NCI-H2171 treated with DMSO at 0.1 percent for 48 hours (cell line): ENCODE results near the gene DISP3.

Experiments used
- DNase-seq: peaks from one replicate; lab custom pipeline; 2025; lab: John Stamatoyannopoulos, UW

Gene DISP3

GRCh38 chr1:11487196-11487751, 8.3 kb downstream of the DISP3 start:
- no peak for DNase-seq

DNA sequence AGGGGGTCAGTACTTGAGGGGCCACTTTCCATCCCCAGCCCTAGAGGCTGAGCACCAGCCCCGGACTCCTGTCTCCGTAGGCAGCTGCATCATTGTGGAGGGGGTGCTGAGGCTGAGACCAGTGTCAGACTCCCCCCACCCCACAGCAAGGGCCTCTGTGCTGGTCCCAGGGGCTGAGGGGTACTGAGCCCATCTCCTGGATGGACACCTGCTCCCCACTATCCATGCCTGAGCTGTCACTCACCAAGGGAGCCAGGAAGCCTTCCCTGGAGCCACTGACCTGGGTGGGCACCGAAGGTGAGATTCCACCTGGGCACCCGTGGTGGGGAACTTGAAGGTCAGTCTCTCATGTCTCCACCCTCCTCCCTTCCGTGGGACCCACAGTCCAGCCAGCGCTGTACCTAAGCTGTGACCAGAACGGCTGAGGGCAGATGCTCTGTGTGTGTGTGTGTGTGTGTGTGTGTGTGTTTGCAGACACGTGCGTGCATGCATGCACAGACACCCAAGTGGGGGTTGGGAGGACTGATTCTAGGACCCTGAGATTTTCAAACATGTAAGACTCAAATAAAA, 9.3 kb downstream of the DISP3 start:
- DNase-seq, result no peak

GRCh38 chr1:11488966-11489625, 10.1 kb downstream of the DISP3 start:
- no peak for DNase-seq

DNA sequence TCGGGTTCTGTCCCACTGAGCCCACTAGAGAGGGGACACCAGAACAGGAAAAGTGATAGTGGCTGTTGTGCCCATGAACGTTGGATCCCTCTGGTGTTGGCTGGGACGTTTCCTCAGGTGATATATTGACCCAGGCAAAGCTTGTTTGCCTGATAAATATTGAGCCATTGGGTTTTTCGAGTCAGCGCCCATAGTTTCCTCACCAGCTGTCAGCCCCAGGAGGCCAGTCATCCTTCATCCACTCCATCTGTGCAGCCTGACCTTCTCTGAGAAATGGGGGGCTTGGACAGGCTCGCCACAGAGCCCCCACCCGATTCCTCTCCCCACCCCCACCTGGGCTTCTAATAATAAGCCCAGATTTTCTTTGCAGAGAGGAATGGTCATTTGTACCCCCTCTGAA, 13.3 kb downstream of the DISP3 start:
- no peak for DNase-seq

DNA sequence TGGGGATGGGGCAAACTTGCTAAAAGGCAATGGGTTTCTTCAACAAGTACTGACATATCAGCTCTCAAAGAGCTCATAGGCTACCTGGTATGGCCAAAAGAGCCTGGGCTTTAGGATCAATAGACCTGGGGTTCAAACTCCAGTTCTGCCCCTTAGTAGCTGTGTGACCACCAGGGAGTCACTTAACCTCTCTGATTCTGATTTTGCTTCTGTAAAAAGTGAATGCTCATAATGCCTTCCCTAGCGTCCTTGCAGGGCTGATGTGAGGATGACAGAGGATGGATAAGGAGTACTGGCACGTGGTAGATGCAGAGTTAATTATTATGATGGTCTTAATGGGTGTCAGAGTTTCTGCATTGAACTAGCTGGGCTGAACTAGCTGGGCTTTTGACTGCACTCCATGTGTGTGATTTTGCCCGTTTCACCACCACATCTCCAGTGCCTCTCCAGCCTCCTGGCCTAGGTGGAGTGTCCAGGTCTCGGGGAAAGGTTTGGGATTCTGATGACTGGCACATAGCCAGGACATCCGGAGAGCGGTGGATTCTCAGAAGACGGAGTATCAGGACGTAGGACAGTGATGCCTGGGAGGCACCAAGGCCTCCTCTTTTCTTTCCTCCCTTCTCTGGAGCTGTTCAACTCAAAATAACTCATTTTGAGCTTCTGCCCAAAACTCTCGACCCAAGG, 15.2 kb downstream of the DISP3 start:
- no peak for DNase-seq

- DNase-seq, result no peak
Measured at GRCh38 chr1:11494771-11495170, 15.8 kb downstream of the DISP3 start.

GRCh38 chr1:11495579-11495978, 16.6 kb downstream of the DISP3 start:
- no peak for DNase-seq

DNA sequence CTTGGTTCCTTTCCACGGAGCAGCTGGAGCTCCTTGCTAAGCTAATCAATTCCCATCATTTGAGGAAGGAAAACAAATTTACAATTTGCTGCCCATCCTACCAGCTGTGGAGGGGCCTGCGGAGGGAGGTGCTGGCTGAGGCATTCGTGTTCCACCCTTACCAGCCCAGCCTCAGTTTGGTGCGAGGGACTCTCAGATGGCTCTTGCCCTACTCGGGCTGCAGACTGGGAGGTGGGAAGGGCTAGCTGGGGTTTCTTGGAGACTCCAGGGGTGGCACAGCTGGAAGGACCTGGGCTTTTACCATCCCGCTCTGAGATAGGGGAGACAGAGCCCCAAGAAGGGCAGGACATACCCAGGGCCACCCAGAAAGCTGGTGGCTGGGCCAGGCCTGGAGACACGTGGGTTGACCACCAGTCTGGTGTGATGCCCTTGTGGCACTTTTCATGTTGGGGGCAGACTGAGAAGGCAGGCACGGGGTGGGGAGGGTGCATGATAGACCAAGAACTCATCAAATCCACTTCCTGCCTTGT, 17.7 kb downstream of the DISP3 start:
- DNase-seq, result no peak

- DNase-seq, result no peak
Measured at GRCh38 chr1:11498956-11499594, 20.1 kb downstream of the DISP3 start.

GRCh38 chr1:11499601-11500331, 20.8 kb downstream of the DISP3 start:
- no peak for DNase-seq

DNA sequence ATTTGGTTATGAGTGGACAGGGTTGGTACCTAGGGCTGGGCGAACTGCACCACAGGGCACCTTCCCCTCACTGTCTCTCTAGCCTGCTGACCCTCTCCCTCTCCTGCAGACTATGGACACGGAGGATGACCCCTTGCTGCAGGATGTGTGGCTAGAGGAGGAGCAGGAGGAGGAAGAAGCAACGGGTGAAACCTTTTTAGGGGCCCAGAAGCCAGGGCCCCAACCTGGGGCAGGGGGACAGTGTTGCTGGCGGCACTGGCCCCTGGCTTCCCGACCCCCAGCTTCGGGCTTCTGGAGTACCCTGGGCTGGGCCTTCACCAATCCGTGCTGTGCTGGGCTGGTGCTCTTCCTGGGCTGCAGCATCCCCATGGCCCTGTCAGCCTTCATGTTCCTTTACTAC, 21.9 kb downstream of the DISP3 start:
- no peak for DNase-seq

- DNase-seq, result no peak
Measured at GRCh38 chr1:11501491-11501897, 22.5 kb downstream of the DISP3 start.

DNA sequence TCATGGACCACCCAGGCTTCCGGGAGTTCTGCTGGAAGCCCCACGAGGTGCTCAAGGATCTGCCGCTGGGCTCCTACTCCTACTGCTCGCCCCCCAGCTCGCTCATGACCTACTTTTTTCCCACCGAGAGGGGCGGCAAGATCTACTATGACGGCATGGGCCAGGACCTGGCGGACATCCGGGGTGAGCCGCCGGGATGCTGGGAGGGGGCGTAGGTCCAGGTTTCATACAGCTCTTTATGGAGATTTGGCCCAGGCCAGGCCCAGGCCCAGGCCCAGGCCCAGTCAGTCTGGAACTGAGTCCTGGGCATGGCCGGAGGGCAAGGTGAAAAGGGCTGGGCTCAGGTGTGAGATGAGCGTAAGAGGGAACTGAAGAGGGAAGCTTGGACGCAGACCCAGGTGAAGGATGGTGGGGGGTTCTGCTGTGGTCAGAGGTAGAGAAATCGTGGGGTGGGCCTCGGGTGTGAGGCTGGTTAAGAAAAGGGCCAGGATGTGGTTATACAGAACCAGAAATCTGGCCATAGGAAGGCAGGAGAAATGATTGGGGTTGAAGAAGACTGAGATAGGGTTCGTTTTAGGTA, 23.0 kb downstream of the DISP3 start:
- no peak for DNase-seq

DNA sequence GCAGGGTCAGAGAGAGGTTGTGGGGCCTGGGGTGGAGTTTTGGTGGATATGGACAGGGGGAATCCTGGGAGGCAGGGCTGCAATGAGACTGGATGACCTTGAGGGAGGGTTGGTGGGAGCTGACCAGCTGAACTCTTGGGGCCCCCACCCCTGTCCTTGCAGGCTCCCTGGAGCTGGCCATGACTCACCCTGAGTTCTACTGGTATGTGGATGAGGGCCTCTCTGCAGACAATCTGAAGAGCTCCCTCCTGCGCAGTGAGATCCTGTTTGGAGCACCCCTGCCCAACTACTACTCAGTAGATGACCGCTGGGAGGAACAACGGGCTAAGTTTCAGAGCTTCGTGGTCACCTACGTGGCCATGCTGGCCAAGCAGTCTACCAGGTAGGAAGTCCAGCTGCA, 23.6 kb downstream of the DISP3 start:
- no peak for DNase-seq

DNA sequence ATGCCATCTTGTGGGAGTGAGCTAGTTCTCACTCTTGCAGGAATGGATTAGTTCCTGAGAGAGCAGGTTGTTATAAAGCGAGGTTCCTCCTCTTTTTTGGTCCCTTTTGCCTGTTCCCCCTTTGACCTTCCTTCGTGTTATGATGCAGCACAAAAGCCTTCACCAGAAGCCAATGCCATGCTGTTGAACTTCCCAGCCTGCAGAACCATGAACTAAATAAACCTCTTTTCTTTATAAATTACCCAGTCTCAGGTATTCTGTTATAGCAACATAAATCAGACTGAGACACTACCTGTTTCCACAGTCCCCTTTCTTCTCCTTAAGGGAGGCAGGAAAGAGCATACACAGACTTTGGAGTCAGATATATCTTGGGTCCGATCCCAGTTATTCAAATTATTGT, 25.6 kb downstream of the DISP3 start:
- no peak for DNase-seq

GRCh38 chr1:11505591-11506538, 26.9 kb downstream of the DISP3 start:
- peak; percentile 29 for DNase-seq

GRCh38 chr1:11507309-11507708, 28.4 kb downstream of the DISP3 start:
- DNase-seq, result peak; percentile 61

GRCh38 chr1:11513681-11514080, 34.7 kb downstream of the DISP3 start:
- DNase-seq, result no peak

GRCh38 chr1:11514366-11514765, 35.4 kb downstream of the DISP3 start:
- no peak for DNase-seq
